Lower lobe of right lung (tissue), 2 donors: ENCODE data around the gene CHEK2. TPM values are rescaled to one million over a fixed set of nuclear protein-coding genes. Genes with fewer than 3 reads are reported as not detected.

Experiments
- ATAC-seq, 2 donors: fragments of 200-7000 bp; cut with Tn5 transposase; one replicate each; pipeline ENCODE4 v1.9.1; 2020 to 2022; ENCODE audit warnings: mild to moderate bottlenecking in 2 of 2, moderate library complexity in 2 of 2
- DNase-seq: peaks from one replicate; pipeline ENCODE4 v3.0.0-alpha.2; 2020
- H3K27ac ChIP-seq: fragments of 200-600 bp; one replicate; pipeline ENCODE4 v1.8.0; 2022
- H3K27me3 ChIP-seq: fragments of 200-600 bp; one replicate; pipeline ENCODE4 v1.8.0; 2022; ENCODE audit warnings: low read depth
- H3K36me3 ChIP-seq: fragments of 200-600 bp; one replicate; pipeline ENCODE4 v1.8.0; 2022; ENCODE audit warnings: mild to moderate bottlenecking
- H3K4me1 ChIP-seq: fragments of 200-600 bp; one replicate; pipeline ENCODE4 v1.8.0; 2022
- H3K4me3 ChIP-seq: fragments of 200-600 bp; one replicate; pipeline ENCODE4 v1.8.0; 2022; ENCODE audit warnings: mild to moderate bottlenecking
- H3K9me3 ChIP-seq: fragments of 200-600 bp; one replicate; pipeline ENCODE4 v1.8.0; 2022
- intact Hi-C: fragments of 100-400 bp; cut with DNase I; formaldehyde crosslinking; loops from one replicate; pipeline ENCODE4 v1.11.0; 2022
- long read RNA-seq: library from polyadenylated mRNA; unstranded; transcript quantifications from one replicate; pipeline ENCODE4 v2.0.0, GENCODE V29; 2021
- total RNA-seq: library from RNA; stranded (reverse); fragmentation: NEBNext Ultra II Directional; extraction: Animal tissue kit (Norgen Biotek cat#: 25700); gene quantifications from one replicate; pipeline ENCODE4 v1.2.1, GENCODE V29; 2021
- TF ChIP-seq, protein P1 (sequence below): fragments of 200-600 bp; IDR thresholded peaks from one replicate; pipeline ENCODE4 v1.8.0; 2022; ENCODE audit warnings: antibody characterized with exemption, mild to moderate bottlenecking
- donor health status: DM: no; HTN: yes; CAD: no; lungs with severe emphysema.

CHEK2 gene
- total RNA-seq, result 10.0 TPM
- long read RNA-seq, transcript CHEK2-208 (15 exons, 1,844 nt), result major isoform, 5 of 11 reads
- long read RNA-seq, partial matches to known transcripts, result 1 of 11 reads
- long read RNA-seq, other reads (novel, unspliced or antisense), result 5 of 11 reads

DNA sequence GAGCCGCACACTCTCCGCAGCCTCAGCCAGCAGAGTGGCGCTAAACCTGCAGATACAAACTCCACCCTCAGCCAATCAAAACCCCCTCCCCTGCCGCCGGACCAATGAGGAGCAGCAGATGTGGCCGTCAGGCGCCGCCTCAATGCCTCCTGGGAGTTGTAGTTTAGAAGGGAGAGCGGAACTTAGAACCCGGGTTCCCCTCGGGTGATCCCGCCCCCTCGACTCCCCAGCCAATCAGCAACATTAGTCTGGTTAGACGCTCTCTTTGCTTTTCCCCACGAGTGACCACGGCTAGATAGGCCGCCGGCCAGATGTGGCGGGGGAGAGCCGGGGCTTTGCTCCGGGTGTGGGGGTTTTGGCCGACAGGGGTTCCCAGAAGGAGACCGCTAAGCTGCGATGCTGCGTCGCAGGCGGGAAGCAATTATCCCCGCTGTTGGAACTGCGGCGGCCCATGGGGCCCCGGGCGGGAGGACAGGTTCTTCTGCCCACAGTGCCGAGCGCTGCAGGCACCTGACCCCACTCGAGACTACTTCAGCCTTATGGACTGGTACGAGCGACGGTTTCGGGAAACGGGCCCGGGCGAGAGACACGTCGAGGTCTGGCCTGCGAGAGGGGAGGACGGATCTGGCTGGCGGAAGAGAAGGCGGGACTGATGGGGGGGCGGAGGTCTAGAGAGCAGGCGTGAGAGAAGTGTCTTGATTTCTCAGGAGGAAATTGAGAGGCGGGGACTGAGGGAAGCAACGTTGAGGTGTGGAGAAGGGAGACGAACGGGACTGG lies at the start of gene CHEK2, which contains the start of gene HSCB:
TSS of gene CHEK2 (minus strand) at position 36 of the 777 bp plus-strand sequence. CDS start 7,099 bp downstream, outside the sequence.
TSS of gene HSCB (plus strand) at position 255 of the 777 bp plus-strand sequence. CDS start at position 312, 57 bp downstream.
- Histone ChIP-seq H3K9me3 (no peaks in the 10 kb centered on the region), H3K36me3 (peaks cover 39% of the 10 kb centered on the region), H3K27me3 (no peaks in the 10 kb centered on the region), H3K27ac (peak within 1 kb of the TSS; percentile 96), H3K4me3 (peak within 1 kb of the TSS; percentile 86), H3K4me1 (peaks cover 17% of the 10 kb centered on the region)
- TF ChIP-seq, protein P1, sequence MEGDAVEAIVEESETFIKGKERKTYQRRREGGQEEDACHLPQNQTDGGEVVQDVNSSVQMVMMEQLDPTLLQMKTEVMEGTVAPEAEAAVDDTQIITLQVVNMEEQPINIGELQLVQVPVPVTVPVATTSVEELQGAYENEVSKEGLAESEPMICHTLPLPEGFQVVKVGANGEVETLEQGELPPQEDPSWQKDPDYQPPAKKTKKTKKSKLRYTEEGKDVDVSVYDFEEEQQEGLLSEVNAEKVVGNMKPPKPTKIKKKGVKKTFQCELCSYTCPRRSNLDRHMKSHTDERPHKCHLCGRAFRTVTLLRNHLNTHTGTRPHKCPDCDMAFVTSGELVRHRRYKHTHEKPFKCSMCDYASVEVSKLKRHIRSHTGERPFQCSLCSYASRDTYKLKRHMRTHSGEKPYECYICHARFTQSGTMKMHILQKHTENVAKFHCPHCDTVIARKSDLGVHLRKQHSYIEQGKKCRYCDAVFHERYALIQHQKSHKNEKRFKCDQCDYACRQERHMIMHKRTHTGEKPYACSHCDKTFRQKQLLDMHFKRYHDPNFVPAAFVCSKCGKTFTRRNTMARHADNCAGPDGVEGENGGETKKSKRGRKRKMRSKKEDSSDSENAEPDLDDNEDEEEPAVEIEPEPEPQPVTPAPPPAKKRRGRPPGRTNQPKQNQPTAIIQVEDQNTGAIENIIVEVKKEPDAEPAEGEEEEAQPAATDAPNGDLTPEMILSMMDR, result no peak
- DNase-seq (peak; percentile 98), ATAC-seq (peak; percentile 98 to 99)
- intact Hi-C loops, result no loop called here

DNA sequence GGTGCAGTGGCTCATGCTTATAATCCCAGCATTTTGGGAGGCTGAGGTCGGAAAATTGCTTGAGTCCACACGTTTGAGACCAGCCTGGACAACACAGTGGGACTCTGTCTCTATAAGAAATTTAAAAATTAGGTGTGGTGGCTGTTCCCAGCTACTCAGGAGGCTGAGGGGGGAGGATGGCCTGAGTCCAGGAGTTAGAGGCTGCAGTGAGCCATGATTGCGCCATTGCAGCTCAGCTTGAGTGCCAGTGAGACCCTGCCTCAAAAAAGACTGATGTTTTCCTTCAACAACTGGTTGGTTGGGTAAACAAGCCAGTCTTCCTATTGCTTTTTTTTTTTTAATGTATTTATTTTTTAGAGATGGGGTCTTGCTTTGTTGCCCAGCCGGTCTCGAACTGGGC lies 49.5 kb upstream of the CHEK2 start:
- DNase-seq (no peak), ATAC-seq (no peak)
- Histone ChIP-seq H3K36me3 (peaks cover 78% of the 10 kb centered on the region), H3K9me3 (no peaks in the 10 kb centered on the region), H3K4me3 (no peak overlapping the region), H3K27ac (no peak overlapping the region), H3K4me1 (peaks cover 26% of the 10 kb centered on the region), H3K27me3 (no peaks in the 10 kb centered on the region)
- intact Hi-C loops, result no loop called here
- TF ChIP-seq, protein P1, result no peak

DNA sequence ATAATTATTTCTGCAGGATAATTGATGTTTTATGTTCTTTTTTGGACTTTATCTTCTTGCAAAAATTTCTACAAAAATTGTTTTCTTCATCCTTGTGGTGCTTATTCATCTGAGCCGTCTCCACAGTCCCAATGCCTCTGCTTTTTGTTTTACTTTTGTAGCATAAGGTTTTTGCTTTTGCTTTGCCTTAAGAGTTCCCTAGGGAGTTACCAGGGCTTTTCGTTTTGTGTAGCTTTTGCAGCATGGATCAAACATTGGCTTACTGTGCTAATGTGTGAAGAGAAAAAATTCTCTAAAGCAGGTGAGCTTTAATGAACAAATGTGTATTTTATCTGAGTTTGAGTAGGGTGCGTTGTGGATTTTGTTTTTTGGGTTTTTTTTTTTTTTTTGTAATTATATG lies 47.0 kb upstream of the CHEK2 start:
- Histone ChIP-seq H3K4me1 (peaks cover 25% of the 10 kb centered on the region), H3K36me3 (peaks cover 78% of the 10 kb centered on the region), H3K27ac (no peak overlapping the region), H3K27me3 (no peaks in the 10 kb centered on the region), H3K4me3 (no peak overlapping the region), H3K9me3 (no peaks in the 10 kb centered on the region)
- TF ChIP-seq, protein P1, result no peak
- no peak for ATAC-seq
- intact Hi-C loops, result no loop called here
- no peak for DNase-seq

DNA sequence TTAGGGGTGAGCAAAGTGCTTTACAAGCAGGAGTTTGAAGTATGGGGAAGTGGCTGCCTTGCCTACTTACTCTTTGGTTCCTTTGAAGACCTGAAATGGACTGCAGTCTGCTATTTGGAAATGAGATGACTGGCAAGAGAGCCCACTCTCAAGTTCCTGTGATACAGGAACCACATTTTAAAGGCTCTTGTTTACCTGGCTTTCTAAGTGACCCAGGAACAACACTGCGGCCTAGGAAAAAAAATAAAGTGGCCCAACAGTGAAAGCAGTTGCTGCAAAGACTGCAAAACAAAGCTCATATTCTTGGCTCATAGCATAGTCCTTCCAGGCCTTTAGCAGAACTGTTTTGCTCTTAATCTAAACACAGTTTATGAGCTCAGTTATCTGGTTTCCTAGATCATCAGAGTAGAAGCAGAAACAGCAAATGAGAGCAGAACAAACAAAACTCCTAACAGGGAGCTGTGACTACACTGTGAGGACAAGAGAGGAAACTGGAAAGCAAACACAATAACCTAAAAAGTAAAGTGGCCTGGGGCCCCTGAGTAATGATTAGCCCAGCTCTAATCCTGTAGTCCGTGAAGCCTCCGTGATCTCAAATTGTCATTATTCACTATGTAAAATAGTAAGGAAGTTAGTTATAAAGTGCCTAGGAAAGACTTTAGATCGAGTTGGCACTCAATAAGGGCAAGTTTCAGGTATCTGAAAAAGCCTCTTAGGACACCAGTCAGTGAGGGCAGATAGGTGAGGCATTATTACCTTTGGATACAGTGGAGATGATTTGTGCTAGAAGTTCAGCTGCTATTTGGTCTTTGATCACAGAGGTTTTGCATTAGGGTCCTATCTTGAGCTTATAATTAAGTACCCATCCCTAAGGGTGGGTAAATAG lies 42.4 kb upstream of the CHEK2 start:
- intact Hi-C loops, result no loop called here
- H3K9me3 ChIP-seq, result no peaks in the 10 kb centered on the region
- peak overlapping the region; percentile 74 for H3K27ac ChIP-seq
- peak overlapping the region; percentile 7 for H3K4me3 ChIP-seq
- DNase-seq (no peak), ATAC-seq (peak; percentile 87)
- TF ChIP-seq, protein P1, result no peak
- H3K4me1 ChIP-seq, result peaks cover 42% of the 10 kb centered on the region
- no peaks in the 10 kb centered on the region for H3K27me3 ChIP-seq
- peaks cover 94% of the 10 kb centered on the region for H3K36me3 ChIP-seq

DNA sequence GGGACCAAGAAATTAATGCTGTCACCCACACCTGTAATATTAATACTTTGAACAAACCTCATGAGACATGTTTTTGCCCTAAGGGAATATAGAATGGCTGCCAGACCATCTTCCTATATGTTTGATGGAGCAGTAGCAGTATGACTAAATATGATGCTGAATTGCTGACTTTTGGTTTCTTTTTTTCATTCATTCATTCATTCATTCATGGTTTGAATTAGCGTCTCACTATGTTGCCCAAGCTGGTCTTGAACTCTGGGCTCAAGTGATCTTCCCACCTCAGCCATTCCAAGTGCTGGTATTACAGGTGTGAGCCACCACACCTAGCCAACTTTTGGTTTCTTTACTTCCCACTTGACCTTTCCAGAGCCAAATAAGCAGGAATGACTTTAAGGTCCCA lies 38.7 kb upstream of the CHEK2 start:
- intact Hi-C loops, result no loop called here
- Histone ChIP-seq H3K9me3 (no peaks in the 10 kb centered on the region), H3K4me3 (no peak overlapping the region), H3K36me3 (peaks cover 89% of the 10 kb centered on the region), H3K4me1 (peaks cover 49% of the 10 kb centered on the region), H3K27me3 (no peaks in the 10 kb centered on the region), H3K27ac (no peak overlapping the region)
- DNase-seq (no peak), ATAC-seq (no peak)
- TF ChIP-seq, protein P1, result no peak
